OCI-LY3 (cell line): ENCODE measurements around the gene SMC1A.

Source experiments
- EZH2phosphoT487 ChIP-seq: fragments of 200-600 bp; shearing (Covaris generic); IDR thresholded peaks from 2 replicates; pipeline ENCODE4 v1.6.1; 2018; ENCODE audit warnings: antibody characterized with exemption, mixed run types, low read depth
- TF ChIP-seq, protein P1 (sequence below): fragments of 200-600, 300-600 bp; sonication (generic); IDR thresholded peaks from 2 replicates; pipeline ENCODE4 v1.5.1; 2014; ENCODE audit warnings: antibody characterized with exemption, low read length, low read depth

DNA sequence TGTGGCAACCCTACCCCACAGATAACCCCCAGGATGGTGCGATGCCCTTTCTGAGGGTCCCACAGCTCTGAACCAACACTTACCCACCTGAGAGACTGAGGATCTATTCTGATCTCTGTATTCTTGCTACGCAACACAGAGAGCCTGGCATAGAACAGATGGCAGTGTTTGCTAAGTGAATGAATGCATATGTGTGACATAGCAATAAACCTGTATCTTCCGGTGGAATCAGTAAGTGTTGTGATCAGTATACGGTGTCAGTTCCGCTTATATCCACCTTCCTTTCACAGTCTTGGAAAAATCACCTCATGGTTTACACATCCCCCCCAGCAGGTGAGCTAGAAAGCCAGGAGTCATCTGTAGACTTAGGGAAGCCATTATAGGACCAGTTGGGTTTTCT lies 17.6 kb upstream of the SMC1A start:
- TF ChIP-seq, protein P1, sequence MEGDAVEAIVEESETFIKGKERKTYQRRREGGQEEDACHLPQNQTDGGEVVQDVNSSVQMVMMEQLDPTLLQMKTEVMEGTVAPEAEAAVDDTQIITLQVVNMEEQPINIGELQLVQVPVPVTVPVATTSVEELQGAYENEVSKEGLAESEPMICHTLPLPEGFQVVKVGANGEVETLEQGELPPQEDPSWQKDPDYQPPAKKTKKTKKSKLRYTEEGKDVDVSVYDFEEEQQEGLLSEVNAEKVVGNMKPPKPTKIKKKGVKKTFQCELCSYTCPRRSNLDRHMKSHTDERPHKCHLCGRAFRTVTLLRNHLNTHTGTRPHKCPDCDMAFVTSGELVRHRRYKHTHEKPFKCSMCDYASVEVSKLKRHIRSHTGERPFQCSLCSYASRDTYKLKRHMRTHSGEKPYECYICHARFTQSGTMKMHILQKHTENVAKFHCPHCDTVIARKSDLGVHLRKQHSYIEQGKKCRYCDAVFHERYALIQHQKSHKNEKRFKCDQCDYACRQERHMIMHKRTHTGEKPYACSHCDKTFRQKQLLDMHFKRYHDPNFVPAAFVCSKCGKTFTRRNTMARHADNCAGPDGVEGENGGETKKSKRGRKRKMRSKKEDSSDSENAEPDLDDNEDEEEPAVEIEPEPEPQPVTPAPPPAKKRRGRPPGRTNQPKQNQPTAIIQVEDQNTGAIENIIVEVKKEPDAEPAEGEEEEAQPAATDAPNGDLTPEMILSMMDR: no peak
- no peak for TF ChIP-seq EZH2phosphoT487
